Measurements from ENCODE around the gene SUN1. TPM values are rescaled to one million over a fixed set of nuclear protein-coding genes. Genes with fewer than 3 reads are reported as not detected.

SUN1 gene
- total and polyA plus RNA-seq, 2 donors (not counting 1 experiment from before 2014, with no cell fraction given): 185 to 220 TPM

- no peak for DNase-seq (ENCODE audit: low read depth in 2 of 2)
- Histone ChIP-seq H3K4me1 (ENCODE audit: control insufficient read depth, extremely low read depth, insufficient read depth, low read length) (no peaks in the 10 kb centered on the region), H3K4me2 (ENCODE audit: extremely low read depth, insufficient read depth, low read length) (no peak overlapping the region), H4K20me1 (ENCODE audit: control insufficient read depth, extremely low read depth, insufficient read depth, low read length) (no peaks in the 10 kb centered on the region), H2AFZ (ENCODE audit: low read length) (no peak overlapping the region), H3K27me3 (ENCODE audit: control insufficient read depth, insufficient read depth, low read length) (no peaks in the 10 kb centered on the region), H3K36me3 (ENCODE audit: control insufficient read depth, insufficient read depth, low read length) (no peaks in the 10 kb centered on the region), H3K27ac (ENCODE audit: insufficient read depth, low read length) (no peak overlapping the region), H3K9me3 (ENCODE audit: control insufficient read depth, insufficient read depth, low read depth, low read length) (no peaks in the 10 kb centered on the region), H3K79me2 (ENCODE audit: control insufficient read depth, insufficient read depth, low read length) (no peaks in the 10 kb centered on the region), H3K9ac (ENCODE audit: insufficient read depth, low read length) (no peak overlapping the region), H3K4me3 (replicated peaks in 1 of 4; ENCODE audit: control extremely low read depth in 1 of 4, insufficient read depth in 1 of 4, low read depth in 3 of 4, low read length in 4 of 4) (no peak overlapping the region)
- TF ChIP-seq CTCF (conservative IDR thresholded peaks at IDR 0.05 in 1 of 2, IDR thresholded peaks at IDR 0.05 in 1 of 2; ENCODE audit: low read depth in 1 of 2, low read length in 2 of 2): no peak
- no peak for TF ChIP-seq EZH2 (IDR thresholded peaks at IDR 0.05; ENCODE audit: low read length, missing control alignments)
These were observed 78.7 kb downstream of the SUN1 start for GRCh38 chr7:910931-911431.

GRCh38 chr7:911791-912480, 79.7 kb downstream of the SUN1 start:
- TF ChIP-seq CTCF (conservative IDR thresholded peaks at IDR 0.05 in 1 of 2, IDR thresholded peaks at IDR 0.05 in 1 of 2; ENCODE audit: low read depth in 1 of 2, low read length in 2 of 2): no peak
- TF ChIP-seq EZH2 (IDR thresholded peaks at IDR 0.05; ENCODE audit: low read length, missing control alignments): no peak
- no peaks in the 10 kb centered on the region for H3K27me3 ChIP-seq (ENCODE audit: control insufficient read depth, insufficient read depth, low read length)
- no peaks in the 10 kb centered on the region for H3K79me2 ChIP-seq (ENCODE audit: control insufficient read depth, insufficient read depth, low read length)

GRCh38 chr7:913736-914520, 81.7 kb downstream of the SUN1 start:
- DNase-seq (ENCODE audit: low read depth in 2 of 2): no peak
- H3K79me2 ChIP-seq (ENCODE audit: control insufficient read depth, insufficient read depth, low read length): no peaks in the 10 kb centered on the region
- H3K27ac ChIP-seq (ENCODE audit: insufficient read depth, low read length): no peak overlapping the region
- no peaks in the 10 kb centered on the region for H3K9me3 ChIP-seq (ENCODE audit: control insufficient read depth, insufficient read depth, low read depth, low read length)
- TF ChIP-seq CTCF (conservative IDR thresholded peaks at IDR 0.05 in 1 of 2, IDR thresholded peaks at IDR 0.05 in 1 of 2; ENCODE audit: low read depth in 1 of 2, low read length in 2 of 2) (no peak), EZH2 (IDR thresholded peaks at IDR 0.05; ENCODE audit: low read length, missing control alignments) (no peak)
- no peaks in the 10 kb centered on the region for H3K36me3 ChIP-seq (ENCODE audit: control insufficient read depth, insufficient read depth, low read length)
- H3K27me3 ChIP-seq (ENCODE audit: control insufficient read depth, insufficient read depth, low read length): no peaks in the 10 kb centered on the region
- H3K4me2 ChIP-seq (ENCODE audit: extremely low read depth, insufficient read depth, low read length): no peak overlapping the region
- H4K20me1 ChIP-seq (ENCODE audit: control insufficient read depth, extremely low read depth, insufficient read depth, low read length): no peaks in the 10 kb centered on the region
- H3K4me1 ChIP-seq (ENCODE audit: control insufficient read depth, extremely low read depth, insufficient read depth, low read length): no peaks in the 10 kb centered on the region
- H2AFZ ChIP-seq (ENCODE audit: low read length): no peak overlapping the region
- H3K9ac ChIP-seq (ENCODE audit: insufficient read depth, low read length): no peak overlapping the region
- H3K4me3 ChIP-seq (replicated peaks in 1 of 4; ENCODE audit: control extremely low read depth in 1 of 4, insufficient read depth in 1 of 4, low read depth in 3 of 4, low read length in 4 of 4): no peak overlapping the region

More at GRCh38 chr7:911791-912480, 79.7 kb downstream of the SUN1 start:
- no peak overlapping the region for H3K4me3 ChIP-seq (replicated peaks in 1 of 4; ENCODE audit: control extremely low read depth in 1 of 4, insufficient read depth in 1 of 4, low read depth in 3 of 4, low read length in 4 of 4)
- H3K27ac ChIP-seq (ENCODE audit: insufficient read depth, low read length): no peak overlapping the region
- no peak overlapping the region for H3K9ac ChIP-seq (ENCODE audit: insufficient read depth, low read length)
- no peak overlapping the region for H2AFZ ChIP-seq (ENCODE audit: low read length)
- H4K20me1 ChIP-seq (ENCODE audit: control insufficient read depth, extremely low read depth, insufficient read depth, low read length): no peaks in the 10 kb centered on the region
- no peaks in the 10 kb centered on the region for H3K9me3 ChIP-seq (ENCODE audit: control insufficient read depth, insufficient read depth, low read depth, low read length)
- no peaks in the 10 kb centered on the region for H3K36me3 ChIP-seq (ENCODE audit: control insufficient read depth, insufficient read depth, low read length)
- H3K4me2 ChIP-seq (ENCODE audit: extremely low read depth, insufficient read depth, low read length): no peak overlapping the region
- DNase-seq (ENCODE audit: low read depth in 2 of 2): no peak
- no peaks in the 10 kb centered on the region for H3K4me1 ChIP-seq (ENCODE audit: control insufficient read depth, extremely low read depth, insufficient read depth, low read length)

All from fibroblast of lung (primary cell).